Glomerular visceral epithelial cell (primary cell): ENCODE measurements around the gene NR3C2.

Experiments
- DNase-seq: peaks from one replicate; pipeline ENCODE4 v3.0.0-alpha.2; 2016; ENCODE audit errors: extremely low spot score

NR3C2 gene

GRCh38 chr4:148265627-148266026 is 176.6 kb downstream of the NR3C2 start:
- DNase-seq, result no peak

- DNase-seq, result no peak
These were observed 178.4 kb downstream of the NR3C2 start for GRCh38 chr4:148263802-148264201.

- no peak for DNase-seq
These were observed 179.1 kb downstream of the NR3C2 start for GRCh38 chr4:148263127-148263526.

GRCh38 chr4:148261848-148262247 is 180.4 kb downstream of the NR3C2 start:
- DNase-seq, result peak; percentile 64

- no peak for DNase-seq
These were observed 182.4 kb downstream of the NR3C2 start for GRCh38 chr4:148259841-148260240.

GRCh38 chr4:148258535-148258934 is 183.7 kb downstream of the NR3C2 start:
- no peak for DNase-seq

GRCh38 chr4:148255344-148255720 is 186.9 kb downstream of the NR3C2 start:
- peak; percentile 19 for DNase-seq

- peak; percentile 55 for DNase-seq
These were observed 187.4 kb downstream of the NR3C2 start for GRCh38 chr4:148254621-148255343.

GRCh38 chr4:148253768-148254167 is 188.4 kb downstream of the NR3C2 start:
- DNase-seq, result no peak

GRCh38 chr4:148248824-148249223 is 193.4 kb downstream of the NR3C2 start:
- no peak for DNase-seq

- DNase-seq, result no peak
These were observed 197.2 kb downstream of the NR3C2 start for GRCh38 chr4:148245015-148245414.

- no peak for DNase-seq
These were observed 198.4 kb downstream of the NR3C2 start for GRCh38 chr4:148243837-148244236.

- no peak for DNase-seq
These were observed 202.0 kb downstream of the NR3C2 start for GRCh38 chr4:148240241-148240640.

GRCh38 chr4:148239494-148239985 is 202.7 kb downstream of the NR3C2 start:
- DNase-seq, result peak; percentile 17

GRCh38 chr4:148238811-148239493 is 203.3 kb downstream of the NR3C2 start:
- DNase-seq, result no peak

GRCh38 chr4:148238086-148238485 is 204.1 kb downstream of the NR3C2 start:
- no peak for DNase-seq

- no peak for DNase-seq
These were observed 206.4 kb downstream of the NR3C2 start for GRCh38 chr4:148235809-148236208.

GRCh38 chr4:148229798-148230197 is 212.4 kb downstream of the NR3C2 start:
- no peak for DNase-seq

GRCh38 chr4:148229028-148229427 is 213.2 kb downstream of the NR3C2 start:
- no peak for DNase-seq

- no peak for DNase-seq
These were observed 215.1 kb downstream of the NR3C2 start for GRCh38 chr4:148227147-148227546.

- DNase-seq, result no peak
These were observed 215.9 kb downstream of the NR3C2 start for GRCh38 chr4:148226341-148226740.

GRCh38 chr4:148225639-148226038 is 216.6 kb downstream of the NR3C2 start:
- DNase-seq, result no peak

GRCh38 chr4:148224476-148224875 is 217.7 kb downstream of the NR3C2 start:
- DNase-seq, result no peak
